Glomerular visceral epithelial cell (primary cell): Measurements from ENCODE around the gene KPNA2.
"Not testable (repeated sequence)": the region's sequence is repeated elsewhere in the genome, so short reads cannot be mapped to it uniquely, and the experiment has no call there.

Experiments used
- DNase-seq: peaks from one replicate; pipeline ENCODE4 v3.0.0-alpha.2; 2016; ENCODE audit errors: extremely low spot score

Gene KPNA2

DNA sequence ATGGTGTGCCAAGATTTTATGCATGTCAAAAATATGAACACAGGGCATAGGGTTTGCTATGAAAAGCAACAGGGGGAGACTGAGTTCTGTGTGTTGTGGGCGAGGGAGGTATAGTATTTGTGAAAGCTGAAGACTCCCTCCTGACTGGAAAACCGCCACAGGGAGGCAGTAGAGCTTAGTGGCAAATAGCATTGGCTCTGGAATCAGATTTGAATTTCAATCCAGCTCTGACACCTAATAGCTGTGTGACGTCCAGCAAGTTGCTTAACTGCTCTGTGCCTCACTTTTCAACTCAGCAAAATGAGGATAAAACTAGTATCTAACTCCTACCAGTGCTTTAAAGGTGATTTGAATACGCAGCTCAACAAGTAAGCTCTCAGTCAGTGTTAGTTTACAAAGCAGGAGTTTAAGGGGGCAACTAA lies 22.0 kb downstream of the KPNA2 start:
- DNase-seq: no peak

GRCh38 chr17:68060336-68060735 lies 24.8 kb downstream of the KPNA2 start:
- no peak for DNase-seq

DNA sequence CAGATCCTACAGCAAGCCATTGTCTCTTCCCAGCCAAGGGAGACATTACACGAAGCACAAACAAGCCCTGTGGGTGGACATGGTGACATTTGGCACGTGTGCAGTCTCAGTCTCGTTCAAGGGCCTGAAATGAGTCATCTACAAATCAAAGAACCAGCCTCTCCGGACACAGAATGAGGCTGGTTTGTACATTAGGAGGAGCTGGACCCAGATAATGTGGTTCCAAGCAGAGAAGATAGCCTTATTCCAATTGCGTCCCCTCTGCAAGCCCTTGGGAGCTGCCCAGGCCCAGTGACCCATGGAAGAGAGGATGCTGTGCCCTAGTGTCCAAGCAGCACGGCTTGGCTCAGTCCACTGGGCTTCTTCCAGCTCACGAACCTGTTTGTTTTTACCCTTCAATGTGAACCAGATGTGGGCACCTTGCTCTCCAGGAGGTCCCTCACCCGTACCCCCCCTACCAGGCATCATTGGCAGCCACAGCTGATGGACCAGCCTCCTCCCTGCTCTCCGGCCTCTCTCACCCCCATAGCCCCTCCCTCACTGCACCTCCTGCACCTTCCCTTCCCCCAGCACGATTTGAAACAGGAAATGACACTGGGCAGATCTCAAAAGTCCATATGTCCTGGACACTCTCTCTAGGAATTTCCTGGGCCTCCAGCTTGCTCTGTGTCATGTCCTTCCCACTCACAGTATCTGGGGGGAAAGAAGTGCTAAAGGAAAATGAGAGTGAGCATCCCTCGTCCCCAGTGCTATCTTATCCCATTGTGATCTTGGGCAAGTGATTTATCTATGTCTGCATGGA lies 26.2 kb downstream of the KPNA2 start:
- no peak for DNase-seq

DNA sequence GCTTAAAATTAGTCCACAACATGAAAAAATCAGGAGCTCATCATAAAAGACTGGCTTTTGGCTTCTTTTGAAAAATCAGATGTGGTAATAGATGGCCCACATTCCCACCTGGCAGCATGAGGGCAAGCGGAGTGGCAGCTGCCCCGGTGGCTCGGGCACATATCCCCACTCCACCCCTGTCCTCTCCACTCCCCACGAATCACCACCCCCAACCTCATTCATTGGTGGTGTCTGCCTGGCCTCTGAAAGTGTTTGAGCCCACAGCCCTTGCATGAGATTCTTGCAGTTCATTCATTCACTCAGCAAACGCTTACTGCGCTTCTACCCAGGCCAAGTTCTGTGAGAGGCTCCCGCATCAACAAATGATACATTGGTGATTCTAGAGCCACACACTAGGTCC lies 29.8 kb downstream of the KPNA2 start:
- not testable (repeated sequence) for DNase-seq

DNA sequence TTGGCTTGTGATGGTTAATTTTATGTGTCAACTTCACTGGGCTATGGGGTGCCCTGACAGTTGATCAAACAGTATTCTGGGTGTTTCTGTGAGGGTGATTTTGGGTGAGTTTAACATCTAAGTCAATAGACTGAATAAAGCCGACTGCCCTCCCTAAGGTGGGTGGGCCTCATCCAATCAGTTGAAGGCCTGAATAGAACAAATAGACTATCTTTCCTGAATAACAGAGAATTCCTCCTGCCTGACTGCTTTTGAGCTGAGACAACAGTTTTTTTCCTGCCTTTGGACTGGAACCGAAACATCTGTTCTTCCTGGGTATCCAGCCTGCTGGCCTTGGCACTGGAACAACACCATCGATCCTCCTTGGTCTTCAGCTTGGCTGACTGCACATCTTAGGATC lies 33.0 kb downstream of the KPNA2 start:
- not testable (repeated sequence) for DNase-seq

DNA sequence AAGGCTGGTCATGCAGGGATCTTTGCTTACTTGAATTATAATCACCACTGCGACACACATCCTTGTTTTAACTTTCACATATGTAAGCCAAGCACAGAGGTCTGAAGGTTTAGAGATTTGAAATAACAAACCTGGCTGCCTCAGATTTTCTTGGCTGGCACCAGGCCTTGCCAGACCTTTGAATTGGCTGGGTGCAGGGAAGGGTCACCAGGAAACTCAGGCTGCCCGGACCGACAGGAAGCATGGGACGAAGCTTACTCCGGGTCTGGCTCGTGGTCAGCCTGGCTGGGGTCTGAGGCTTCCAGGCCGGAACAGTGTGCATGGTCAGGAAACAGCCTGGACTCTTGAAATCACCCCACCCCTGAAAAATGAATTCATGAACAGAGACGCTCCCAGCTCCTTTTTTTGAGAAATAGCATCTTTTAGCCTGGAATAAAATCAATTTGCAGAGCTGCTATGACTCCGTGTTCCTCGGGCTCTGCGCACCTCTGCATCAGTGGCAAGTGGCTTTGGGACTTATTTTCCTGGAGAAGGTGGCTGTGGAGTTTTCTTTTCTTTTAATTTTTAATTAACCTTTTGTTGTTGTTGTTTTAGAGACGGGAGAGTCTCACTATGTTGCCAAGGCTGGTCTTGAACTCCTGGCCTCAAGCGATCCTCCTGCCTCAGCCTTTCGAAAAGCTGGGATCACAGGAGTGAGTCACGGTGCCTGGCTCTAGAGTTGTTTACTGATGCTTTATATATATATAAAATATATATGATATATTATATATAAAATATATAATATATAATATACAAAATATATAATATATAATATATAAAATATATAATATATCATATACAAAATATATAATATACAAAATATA lies 35.3 kb downstream of the KPNA2 start:
- not testable (repeated sequence) for DNase-seq

GRCh38 chr17:68074279-68074678 lies 38.7 kb downstream of the KPNA2 start:
- DNase-seq: no peak

- DNase-seq: not testable (repeated sequence)
These were observed 40.5 kb downstream of the KPNA2 start for GRCh38 chr17:68075953-68076607.

- not testable (repeated sequence) for DNase-seq
These were observed 42.0 kb downstream of the KPNA2 start for GRCh38 chr17:68077498-68077897.

- no peak for DNase-seq
These were observed 45.0 kb downstream of the KPNA2 start for GRCh38 chr17:68080411-68081150.

DNA sequence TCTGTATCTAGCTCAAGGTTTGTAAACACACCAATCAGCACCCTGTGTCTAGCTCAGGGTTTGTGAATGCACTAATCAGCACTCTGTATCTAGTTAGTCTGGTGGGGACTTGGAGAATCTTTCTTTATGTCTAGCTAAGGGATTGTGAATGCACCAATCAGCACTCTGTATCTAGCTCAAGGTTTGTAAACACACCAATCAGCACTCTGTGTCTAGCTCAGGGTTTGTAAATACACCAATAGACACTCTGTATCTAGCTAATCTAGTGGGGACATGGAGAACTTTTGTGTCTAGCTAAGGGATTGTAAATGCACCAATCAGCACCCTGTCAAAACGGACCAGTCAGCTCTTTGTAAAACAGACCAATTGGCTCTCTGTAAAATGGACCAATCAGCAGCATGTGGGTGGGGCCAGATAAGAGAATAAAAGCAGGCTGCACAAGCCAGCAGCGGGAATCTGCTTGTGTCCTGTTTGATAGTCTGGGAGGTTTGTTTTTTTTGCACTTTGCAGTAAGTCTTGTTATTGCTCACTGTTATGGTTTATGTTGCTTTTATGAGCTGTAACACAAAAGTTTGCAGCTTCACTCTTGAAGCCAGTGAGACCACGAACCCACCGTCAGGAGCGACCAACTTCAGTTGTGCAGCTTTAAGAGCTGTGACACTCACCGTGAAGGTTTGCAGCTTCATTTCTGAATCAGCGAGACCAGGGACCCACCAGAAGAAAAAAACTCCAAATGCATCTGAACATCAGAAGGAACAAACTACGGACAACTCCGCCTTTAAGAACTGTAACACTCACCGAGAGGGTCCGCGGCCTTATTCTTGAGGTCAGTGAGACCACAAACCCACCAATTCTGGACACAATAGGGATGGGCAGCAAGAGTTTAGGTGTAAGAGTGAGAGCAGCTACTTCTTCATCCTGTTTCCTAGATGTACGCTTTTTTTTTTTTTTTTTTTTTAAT lies 46.0 kb downstream of the KPNA2 start:
- DNase-seq: not testable (repeated sequence)

GRCh38 chr17:68085771-68086381 lies 50.3 kb downstream of the KPNA2 start:
- DNase-seq: no peak

- DNase-seq: not testable (repeated sequence)
These were observed 51.1 kb downstream of the KPNA2 start for GRCh38 chr17:68086666-68087065.

- DNase-seq: not testable (repeated sequence)
These were observed 51.6 kb downstream of the KPNA2 start for GRCh38 chr17:68087131-68087623.

GRCh38 chr17:68087851-68088250 lies 52.3 kb downstream of the KPNA2 start:
- DNase-seq: no peak

DNA sequence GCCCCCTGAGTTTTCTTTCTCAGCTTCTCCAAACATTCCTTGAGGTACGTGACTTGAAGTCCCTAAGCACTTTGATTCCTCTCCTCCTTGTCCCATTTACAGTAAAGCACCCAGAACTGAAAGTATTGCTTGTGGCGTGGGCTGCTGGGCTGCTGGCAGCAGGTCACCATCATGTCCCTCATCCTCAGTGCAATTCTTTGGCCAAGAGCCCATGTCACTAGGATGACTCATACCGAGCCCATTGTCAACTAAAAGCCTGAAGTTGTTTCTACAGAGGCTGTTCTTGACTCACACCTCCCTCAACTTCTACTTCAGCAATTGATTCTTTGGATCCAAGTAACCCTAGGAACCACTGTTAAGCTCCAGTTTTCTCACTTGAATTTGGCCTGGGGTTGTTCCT lies 54.3 kb downstream of the KPNA2 start:
- no peak for DNase-seq

GRCh38 chr17:68094481-68095078 lies 59.0 kb downstream of the KPNA2 start:
- DNase-seq: no peak

GRCh38 chr17:68095205-68095811 lies 59.8 kb downstream of the KPNA2 start:
- no peak for DNase-seq

- DNase-seq: no peak
These were observed 60.6 kb downstream of the KPNA2 start for GRCh38 chr17:68096111-68096510.
